DOHH2 (cell line): ENCODE results near the gene ARID3B.
"Not testable (repeated sequence)": the region's sequence is repeated elsewhere in the genome, so short reads cannot be mapped to it uniquely, and the experiment has no call there.

ENCODE experiments used
- H3F3A ChIP-seq: fragments of 200-600 bp; sonication (generic), shearing (Covaris generic); 2 replicates; pipeline ENCODE4 v1.6.0; 2016; ENCODE audit warnings: antibody characterized with exemption, mild to moderate bottlenecking; ENCODE audit not compliant: control insufficient read depth, insufficient read depth
- H3K27ac ChIP-seq: fragments of 200-600 bp; sonication (generic); 2 replicates; pipeline ENCODE4 v1.5.1; 2014; ENCODE audit warnings: low read depth, mild to moderate bottlenecking, low read length, moderate library complexity
- H3K27me3 ChIP-seq: fragments of 200-600 bp; sonication (generic); 2 replicates; pipeline ENCODE4 v1.6.1; 2014; ENCODE audit warnings: mild to moderate bottlenecking, low read length, mixed read lengths; ENCODE audit not compliant: control insufficient read depth
- H3K36me3 ChIP-seq: fragments of 200-600 bp; sonication (generic); 2 replicates; pipeline ENCODE4 v1.6.1; 2014; ENCODE audit warnings: mild to moderate bottlenecking, low read length, moderate library complexity, mixed read lengths; ENCODE audit not compliant: control insufficient read depth
- H3K4me1 ChIP-seq: fragments of 200-600 bp; sonication (generic); 2 replicates; pipeline ENCODE4 v1.6.1; 2014; ENCODE audit warnings: mild to moderate bottlenecking, low read length, mixed read lengths; ENCODE audit not compliant: control insufficient read depth
- H3K4me2 ChIP-seq: fragments of 200-600 bp; sonication (generic); 2 replicates; pipeline ENCODE4 v1.6.0; 2014; ENCODE audit warnings: mild to moderate bottlenecking, low read length, moderate library complexity
- H3K4me3 ChIP-seq: fragments of 200-600 bp; sonication (generic); 2 replicates; pipeline ENCODE4 v1.5.1; 2014; ENCODE audit warnings: mild to moderate bottlenecking, low read length, mixed read lengths
- H3K79me2 ChIP-seq: fragments of 200-600 bp; sonication (generic); 2 replicates; pipeline ENCODE4 v1.6.1; 2014; ENCODE audit warnings: mild to moderate bottlenecking, low read length, mixed read lengths; ENCODE audit not compliant: control insufficient read depth
- H3K9me2 ChIP-seq: fragments of 200-600 bp; sonication (generic); replicated peaks from 2 replicates; pipeline ENCODE4 v1.6.1; 2014; ENCODE audit warnings: mild to moderate bottlenecking, low read length, mixed read lengths; ENCODE audit not compliant: control insufficient read depth
- H3K9me3 ChIP-seq: fragments of 200-600 bp; sonication (generic); 2 replicates; pipeline ENCODE4 v1.6.1; 2014; ENCODE audit warnings: antibody characterized with exemption, low read length, mixed read lengths; ENCODE audit not compliant: control insufficient read depth, insufficient read depth
- H4K20me1 ChIP-seq: fragments of 200-600 bp; sonication (generic); 2 replicates; pipeline ENCODE4 v1.6.0; 2014; ENCODE audit warnings: low read depth, mild to moderate bottlenecking, antibody characterized with exemption, low read length, moderate library complexity; ENCODE audit not compliant: control insufficient read depth, insufficient read depth
- CTCF ChIP-seq: fragments of 200-600 bp; sonication (generic); IDR thresholded peaks from one replicate; pipeline ENCODE4 v1.5.1; 2014; ENCODE audit warnings: antibody characterized with exemption, mild to moderate bottlenecking, low read depth, low read length; ENCODE audit not compliant: poor library complexity, severe bottlenecking
- EZH2phosphoT487 ChIP-seq: fragments of 200-600 bp; sonication (generic); IDR thresholded peaks from 2 replicates; pipeline ENCODE4 v1.6.1; 2017; ENCODE audit warnings: borderline replicate concordance, mild to moderate bottlenecking, antibody characterized with exemption, low read length, moderate library complexity, mixed read lengths

The ARID3B gene

GRCh38 chr15:74531144-74531811 lies 9.7 kb upstream of the ARID3B start:
- no peak for TF ChIP-seq EZH2phosphoT487
- TF ChIP-seq CTCF, result no peak
- no peaks in the 10 kb centered on the region for H3K79me2 ChIP-seq
- no peaks in the 10 kb centered on the region; the same call in 1 of the 2 replicates for H4K20me1 ChIP-seq
- H3K4me2 ChIP-seq, result no peak overlapping the region
- peaks cover 32% of the 10 kb centered on the region for H3K27me3 ChIP-seq
- H3K36me3 ChIP-seq, result no peaks in the 10 kb centered on the region
- H3K4me3 ChIP-seq, result no peak overlapping the region
- H3F3A ChIP-seq, result no peaks in the 10 kb centered on the region
- no peak overlapping the region for H3K27ac ChIP-seq
- H3K9me3 ChIP-seq, result no peaks in the 10 kb centered on the region
- H3K9me2 ChIP-seq, result no peaks in the 10 kb centered on the region
- no peaks in the 10 kb centered on the region for H3K4me1 ChIP-seq

GRCh38 chr15:74535388-74536084 lies 5.5 kb upstream of the ARID3B start:
- Histone ChIP-seq H3K36me3 (peaks cover 5% of the 10 kb centered on the region), H3K9me2 (no peaks in the 10 kb centered on the region), H3K79me2 (no peaks in the 10 kb centered on the region; the same call in 1 of the 2 replicates), H3K4me2 (no peak overlapping the region), H3K9me3 (no peaks in the 10 kb centered on the region), H4K20me1 (no peaks in the 10 kb centered on the region; the same call in 1 of the 2 replicates), H3K27me3 (peaks cover 28% of the 10 kb centered on the region), H3K4me1 (peaks cover 12% of the 10 kb centered on the region), H3K27ac (no peak overlapping the region), H3F3A (no peaks in the 10 kb centered on the region), H3K4me3 (no peak overlapping the region)
- TF ChIP-seq CTCF (no peak), EZH2phosphoT487 (no peak)

DNA sequence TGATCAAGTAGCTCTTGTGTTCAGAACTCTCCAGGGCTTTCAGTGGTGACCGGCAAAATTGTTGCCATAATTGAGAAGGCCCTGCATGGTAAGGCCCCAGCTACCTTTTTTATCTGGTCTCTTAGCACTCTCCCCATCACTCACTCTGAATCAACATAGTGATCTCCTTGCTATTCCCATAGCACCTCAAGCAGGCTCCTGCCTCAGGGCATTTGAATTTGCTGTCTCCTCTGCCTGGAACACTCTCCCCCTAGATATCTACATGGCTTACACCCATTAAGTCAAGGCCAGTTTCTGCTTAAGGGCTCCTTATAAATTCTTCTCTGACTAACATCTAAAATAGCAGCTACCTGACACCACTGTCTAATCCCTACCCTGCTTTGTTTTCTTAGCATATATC lies 3.3 kb upstream of the ARID3B start:
- H3K9me2 ChIP-seq, result no peaks in the 10 kb centered on the region
- H3K4me1 ChIP-seq, result peaks cover 26% of the 10 kb centered on the region
- no peak overlapping the region for H3K4me3 ChIP-seq
- H3K36me3 ChIP-seq, result peaks cover 6% of the 10 kb centered on the region
- no peaks in the 10 kb centered on the region for H3K9me3 ChIP-seq
- peaks cover 33% of the 10 kb centered on the region for H3K27me3 ChIP-seq
- no peaks in the 10 kb centered on the region; the same call in 1 of the 2 replicates for H3K79me2 ChIP-seq
- H3F3A ChIP-seq, result peaks cover 11% of the 10 kb centered on the region
- peaks cover 9% of the 10 kb centered on the region; the same call in 1 of the 2 replicates for H4K20me1 ChIP-seq
- no peak overlapping the region for H3K27ac ChIP-seq
- no peak for TF ChIP-seq CTCF
- no peak for TF ChIP-seq EZH2phosphoT487
- H3K4me2 ChIP-seq, result no peak overlapping the region

DNA sequence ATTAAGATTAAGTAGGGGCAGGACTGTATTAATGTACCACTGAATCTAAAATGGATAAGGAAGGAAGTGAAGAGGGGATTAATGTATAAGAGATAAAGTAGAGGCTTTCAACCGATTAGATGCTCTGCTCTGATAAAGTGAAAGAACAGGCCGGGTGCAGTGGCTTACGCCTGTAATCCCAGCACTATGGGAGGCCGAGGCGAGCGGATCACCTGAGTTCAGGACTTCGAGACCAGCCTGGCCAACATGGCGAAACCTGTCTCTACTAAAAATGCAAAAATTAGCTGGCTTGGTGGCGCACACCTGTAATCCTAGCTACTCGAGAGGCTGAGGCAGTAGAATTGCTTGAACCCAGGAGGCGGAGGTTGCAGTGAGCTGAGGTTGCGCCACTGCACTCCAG lies 1.5 kb upstream of the ARID3B start:
- H3K9me2 ChIP-seq, H3K36me3 ChIP-seq, H3K9me3 ChIP-seq, H3K79me2 ChIP-seq, H3K27ac ChIP-seq: not testable (repeated sequence)
- Histone ChIP-seq H3K4me2 (peak overlapping the region; percentile 99), H3K4me3 (peak overlapping the region; percentile 100), H4K20me1 (peaks cover 16% of the 10 kb centered on the region), H3K4me1 (peaks cover 32% of the 10 kb centered on the region), H3K27me3 (peaks cover 47% of the 10 kb centered on the region), H3F3A (peaks cover 17% of the 10 kb centered on the region)
